CD4-positive, alpha-beta T cell (primary cell): ENCODE results near the gene TAS1R1. TPM values are rescaled to one million over a fixed set of nuclear protein-coding genes. Genes with fewer than 3 reads are reported as not detected.

Experiments
- ATAC-seq: fragments of 200-7000 bp; cut with Tn5 transposase; one replicate; pipeline ENCODE4 v1.10.0; 2022; ENCODE audit warnings: mild to moderate bottlenecking; ENCODE audit not compliant: poor library complexity
- CTCF ChIA-PET: fragments of 350-600 bp; sonication (Branson Sonifier 250); formaldehyde crosslinking; loops from one replicate; lab custom pipeline; 2021; ENCODE audit warnings: antibody characterized with exemption, inconsistent platforms; lab: Charles Lee
- POLR2A ChIA-PET: fragments of 350-600 bp; sonication (Branson Sonifier 250); formaldehyde crosslinking; loops from one replicate; lab custom pipeline; 2021; ENCODE audit warnings: antibody characterized with exemption, inconsistent platforms; lab: Charles Lee
- DNase-seq, 14 experiments: peaks; one replicate each; pipeline ENCODE4 v3.0.0-alpha.2; 2013 to 2020; ENCODE audit warnings: mixed read lengths in 2 of 14
- H3K27ac ChIP-seq, 2 donors: one replicate each; pipeline versions ENCODE4 v1.5.1 to v1.7.0; 2013; ENCODE audit warnings: low read length in 2 of 2, low read depth in 1 of 2, mild to moderate bottlenecking in 1 of 2
- H3K27me3 ChIP-seq, 2 experiments: 1 replicate in 1 of 2; 2 replicates in 1 of 2; pipeline versions ENCODE4 v1.6.1 to v1.7.0; 2013; ENCODE audit warnings: low read length in 2 of 2, control low read depth in 1 of 2, mild to moderate bottlenecking in 1 of 2, moderate library complexity in 1 of 2; ENCODE audit not compliant: insufficient read depth in 2 of 2, control insufficient read depth in 1 of 2
- H3K36me3 ChIP-seq: one replicate; pipeline ENCODE4 v1.6.1; 2013; ENCODE audit warnings: low read length, control low read depth; ENCODE audit not compliant: insufficient read depth
- H3K4me1 ChIP-seq: one replicate; pipeline ENCODE4 v1.6.1; 2013; ENCODE audit warnings: low read length, control low read depth; ENCODE audit not compliant: insufficient read depth
- H3K4me3 ChIP-seq: one replicate; pipeline ENCODE4 v1.5.1; 2013; ENCODE audit warnings: mild to moderate bottlenecking, low read length, moderate library complexity
- H3K9me3 ChIP-seq, 2 experiments: 1 replicate in 1 of 2; 2 replicates in 1 of 2; pipeline versions ENCODE4 v1.6.1 to v1.7.0; 2013; ENCODE audit warnings: low read length in 2 of 2, mild to moderate bottlenecking in 2 of 2, control low read depth in 1 of 2, moderate library complexity in 1 of 2; ENCODE audit not compliant: control insufficient read depth in 1 of 2, insufficient read depth in 1 of 2
- H3K27ac Mint-ChIP-seq: one replicate; pipeline ENCODE4 v1.8.0; 2020; ENCODE audit warnings: mixed read lengths
- H3K27me3 Mint-ChIP-seq: one replicate; pipeline ENCODE4 v1.8.0; 2021; ENCODE audit warnings: mixed read lengths
- H3K36me3 Mint-ChIP-seq: one replicate; pipeline ENCODE4 v1.8.0; 2021; ENCODE audit warnings: low read depth, mixed read lengths
- H3K4me1 Mint-ChIP-seq: one replicate; pipeline ENCODE4 v1.8.0; 2021; ENCODE audit warnings: low read depth, mixed read lengths
- H3K4me3 Mint-ChIP-seq: one replicate; pipeline ENCODE4 v1.8.0; 2020; ENCODE audit warnings: mild to moderate bottlenecking, mixed read lengths
- H3K9me3 Mint-ChIP-seq: one replicate; pipeline ENCODE4 v1.8.0; 2020; ENCODE audit warnings: mixed read lengths
- intact Hi-C, 2 experiments: fragments of 100-400 bp; cut with DNase I in 1 of 2; cut with micrococcal nuclease in 1 of 2; formaldehyde crosslinking; loops; one replicate each; pipeline versions ENCODE4 v1.15.1 to v1.9.0; 2023 to 2025; cut with DNase I, micrococcal nuclease
- total RNA-seq, 174 experiments: library from RNA in 2 of 174; stranded (reverse) in 2 of 174; gene quantifications; one replicate each; pipeline ENCODE4 v1.2.3 and lab custom pipeline; 2021 to 2026
- TF ChIP-seq, protein P1 (sequence below): fragments of 200-600 bp; IDR thresholded peaks from one replicate; pipeline ENCODE4 v1.8.0; 2022; ENCODE audit warnings: antibody characterized with exemption, mild to moderate bottlenecking

TAS1R1 gene
- total RNA-seq, 2 experiments from 2014 or later: not detected

DNA sequence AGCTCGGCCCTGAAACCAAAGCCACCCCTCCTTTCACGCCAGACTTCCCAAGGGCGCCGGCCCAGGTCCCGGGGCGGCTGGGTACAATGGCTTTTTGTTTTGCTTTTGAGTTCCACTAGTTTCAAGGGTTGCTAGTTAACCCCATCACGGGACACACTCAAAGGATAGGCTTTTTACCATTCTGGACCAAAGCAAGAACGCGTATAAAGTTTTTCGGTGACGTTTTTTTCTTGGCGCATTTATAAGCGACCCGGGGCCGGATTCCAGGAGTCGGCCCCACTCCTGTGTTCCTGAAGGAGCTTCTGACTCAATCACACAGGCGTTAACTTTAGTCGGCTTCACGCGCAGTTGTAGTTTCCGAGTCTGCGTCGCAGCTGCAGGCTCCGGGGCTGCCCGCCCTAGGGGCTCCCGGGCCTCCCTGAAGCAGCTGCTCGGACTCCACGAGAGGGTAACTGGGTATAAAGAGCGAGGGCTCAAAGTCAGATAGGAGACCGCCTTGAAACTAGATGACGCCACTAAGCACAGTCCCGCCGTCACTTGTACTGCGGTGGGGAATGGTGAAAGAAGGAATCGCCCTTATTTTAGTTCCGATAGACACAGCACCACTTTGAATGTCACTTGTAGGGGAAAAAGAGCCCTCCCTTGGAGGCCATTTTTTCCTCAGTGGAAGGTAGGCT, 48.3 kb downstream of the TAS1R1 start:
- ATAC-seq (peak; percentile 45), DNase-seq (peak; percentile 43 to 83 (median 57))
- H3K27ac Mint-ChIP-seq: peak overlapping the region; percentile 100
- Histone ChIP-seq H3K4me3 (peak overlapping the region; percentile 95), H3K36me3 (peaks cover 6% of the 10 kb centered on the region), H3K27me3 (no peaks in the 10 kb centered on the region), H3K4me1 (peaks cover 50% of the 10 kb centered on the region), H3K27ac (peak overlapping the region; percentile 80 to 95), H3K9me3 (no peaks in the 10 kb centered on the region)
- no peaks in the 10 kb centered on the region for H3K9me3 Mint-ChIP-seq
- peaks cover 36% of the 10 kb centered on the region for H3K4me1 Mint-ChIP-seq
- peak overlapping the region; percentile 93 for H3K4me3 Mint-ChIP-seq
- ChIA-PET POLR2A (interaction anchor here (0.7 to 6.3 kb wide), 16 partner anchors 8 to 245 kb away, joined by 3 to 139 read pairs (median 8); partner anchors contain the start of genes ACOT7, CAMTA1, NOL9 and PHF13), CTCF (interaction anchor here (0.6 to 5.3 kb wide), 7 partner anchors 9 to 49 kb away, joined by 3 to 22 read pairs (median 4); partner anchors contain the start of genes NOL9, TAS1R1 and THAP3)
- intact Hi-C loops: loop anchor here (1.0 to 10.0 kb wide), 7 partner anchors 10 to 98 kb away; partner anchors contain the start of genes PHF13 (in 2 of the 2), DNAJC11 (in 1 of the 2), NOL9 (in 1 of the 2) and TAS1R1 (in 1 of the 2)
- H3K27me3 Mint-ChIP-seq: no peaks in the 10 kb centered on the region
- peaks cover 32% of the 10 kb centered on the region for H3K36me3 Mint-ChIP-seq
- TF ChIP-seq, protein P1, sequence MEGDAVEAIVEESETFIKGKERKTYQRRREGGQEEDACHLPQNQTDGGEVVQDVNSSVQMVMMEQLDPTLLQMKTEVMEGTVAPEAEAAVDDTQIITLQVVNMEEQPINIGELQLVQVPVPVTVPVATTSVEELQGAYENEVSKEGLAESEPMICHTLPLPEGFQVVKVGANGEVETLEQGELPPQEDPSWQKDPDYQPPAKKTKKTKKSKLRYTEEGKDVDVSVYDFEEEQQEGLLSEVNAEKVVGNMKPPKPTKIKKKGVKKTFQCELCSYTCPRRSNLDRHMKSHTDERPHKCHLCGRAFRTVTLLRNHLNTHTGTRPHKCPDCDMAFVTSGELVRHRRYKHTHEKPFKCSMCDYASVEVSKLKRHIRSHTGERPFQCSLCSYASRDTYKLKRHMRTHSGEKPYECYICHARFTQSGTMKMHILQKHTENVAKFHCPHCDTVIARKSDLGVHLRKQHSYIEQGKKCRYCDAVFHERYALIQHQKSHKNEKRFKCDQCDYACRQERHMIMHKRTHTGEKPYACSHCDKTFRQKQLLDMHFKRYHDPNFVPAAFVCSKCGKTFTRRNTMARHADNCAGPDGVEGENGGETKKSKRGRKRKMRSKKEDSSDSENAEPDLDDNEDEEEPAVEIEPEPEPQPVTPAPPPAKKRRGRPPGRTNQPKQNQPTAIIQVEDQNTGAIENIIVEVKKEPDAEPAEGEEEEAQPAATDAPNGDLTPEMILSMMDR: no peak

DNA sequence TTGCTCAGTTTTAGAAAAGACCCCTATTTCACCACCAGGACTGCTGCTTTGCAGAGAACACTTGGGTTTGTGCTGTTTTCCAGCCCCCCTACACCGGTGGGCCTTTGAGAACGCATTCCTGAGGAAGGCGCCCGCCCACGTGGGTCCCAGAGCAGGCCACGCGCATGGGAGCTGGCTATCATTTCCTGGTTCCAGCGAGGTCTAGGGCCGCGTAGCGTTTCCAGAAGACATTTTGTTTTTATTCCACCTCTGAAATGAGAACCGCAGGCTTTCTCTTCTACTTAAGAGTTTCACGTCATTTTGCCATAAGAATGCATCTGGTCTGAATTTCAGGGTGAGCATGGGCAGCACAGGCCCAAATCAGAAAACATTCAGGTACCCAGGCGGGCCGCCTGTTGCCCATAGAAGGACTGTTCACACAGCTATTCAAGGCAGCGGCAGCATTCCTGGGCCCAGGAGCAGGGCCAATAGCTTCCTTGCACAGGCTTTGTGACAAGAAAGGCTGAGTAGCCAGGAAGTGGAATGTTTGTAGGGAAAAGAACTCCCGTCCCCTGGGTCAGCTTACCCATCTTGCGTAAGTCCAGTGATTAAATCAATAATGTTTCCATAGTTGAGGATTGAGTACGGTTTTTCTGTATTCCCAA, 48.9 kb downstream of the TAS1R1 start:
- peak overlapping the region; percentile 95 for H3K4me3 ChIP-seq
- no peaks in the 10 kb centered on the region for H3K27me3 ChIP-seq
- Mint-ChIP-seq H3K4me3 (peak overlapping the region; percentile 93), H3K4me1 (peaks cover 35% of the 10 kb centered on the region), H3K9me3 (no peaks in the 10 kb centered on the region), H3K27ac (peak overlapping the region; percentile 100), H3K36me3 (peaks cover 32% of the 10 kb centered on the region), H3K27me3 (no peaks in the 10 kb centered on the region)
- H3K27ac ChIP-seq: peak overlapping the region; percentile 80 to 95
- CTCF ChIA-PET: interaction anchor here (0.6 to 2.3 kb wide), 5 partner anchors 8 to 50 kb away, joined by 3 to 8 read pairs (median 3); partner anchors contain the start of gene NOL9
- TF ChIP-seq, protein P1: no peak
- H3K4me1 ChIP-seq: peaks cover 43% of the 10 kb centered on the region
- peaks cover under 1% of the 10 kb centered on the region for H3K36me3 ChIP-seq
- DNase-seq: peak in 6 of 14 experiments; percentile 16 to 51 (median 26)
- H3K9me3 ChIP-seq: no peaks in the 10 kb centered on the region
- no peak for ATAC-seq
- intact Hi-C loops: loop anchor here (1.0 to 10.0 kb wide), 7 partner anchors 9 to 97 kb away; partner anchors contain the start of genes PHF13 (in 2 of the 2), DNAJC11 (in 1 of the 2), NOL9 (in 1 of the 2) and TAS1R1 (in 1 of the 2)
- POLR2A ChIA-PET: interaction anchor here (1.1 to 6.3 kb wide), 11 partner anchors 8 to 210 kb away, joined by 4 to 139 read pairs (median 20); partner anchors contain the start of genes ACOT7, CAMTA1, NOL9 and PHF13
